Thymus (tissue), 11 donors: ENCODE data around the gene CD9. TPM values are rescaled to one million over a fixed set of nuclear protein-coding genes. Genes with fewer than 3 reads are reported as not detected.
"Not testable (repeated sequence)": the region's sequence is repeated elsewhere in the genome, so short reads cannot be mapped to it uniquely, and the experiment has no call there.

Experiments
- DNase-seq, 9 donors: peaks; one replicate each; pipeline ENCODE4 v3.0.0-alpha.2; 2013; ENCODE audit warnings: low spot score in 9 of 9, low read depth in 6 of 9, missing footprints in 1 of 9
- H3K27ac ChIP-seq, 2 donors: one replicate each; pipeline ENCODE4 v1.5.1; 2013; ENCODE audit warnings: control low read depth in 1 of 2, low read depth in 1 of 2, low read length in 1 of 2, mild to moderate bottlenecking in 1 of 2, moderate library complexity in 1 of 2
- H3K27me3 ChIP-seq, 2 donors: one replicate each; pipeline ENCODE4 v1.5.1; 2013; ENCODE audit warnings: low read length in 1 of 2; ENCODE audit not compliant: control insufficient read depth in 2 of 2, insufficient read depth in 1 of 2
- H3K36me3 ChIP-seq, 2 donors: one replicate each; pipeline ENCODE4 v1.5.1; 2013; ENCODE audit warnings: low read length in 1 of 2, mild to moderate bottlenecking in 1 of 2, moderate library complexity in 1 of 2; ENCODE audit not compliant: control insufficient read depth in 2 of 2, insufficient read depth in 2 of 2
- H3K4me1 ChIP-seq, 2 donors: one replicate each; pipeline ENCODE4 v1.5.1; 2013; ENCODE audit warnings: low read length in 2 of 2; ENCODE audit not compliant: control insufficient read depth in 2 of 2, insufficient read depth in 2 of 2
- H3K4me3 ChIP-seq, 2 donors: one replicate each; pipeline ENCODE4 v1.5.1; 2013; ENCODE audit warnings: low read length in 2 of 2, control low read depth in 1 of 2, mild to moderate bottlenecking in 1 of 2
- H3K9me3 ChIP-seq, 2 donors: one replicate each; pipeline ENCODE4 v1.5.1; 2013; ENCODE audit warnings: low read length in 1 of 2, mild to moderate bottlenecking in 1 of 2; ENCODE audit not compliant: control insufficient read depth in 2 of 2, insufficient read depth in 1 of 2
- WGBS: extraction: QIAGEN DNeasy Blood & Tissue Kit; methylation state at CpG from one replicate; pipeline ENCODE4 v1.1.7; 2013; 5-methylcytosine and 5-hydroxymethylcytosine counted together
- polyA plus RNA-seq: library from polyadenylated mRNA; stranded (reverse); fragments of 200-250 nt; gene quantifications from one replicate; pipeline ENCODE4 v1.2.3, GENCODE V29; 2013
- total RNA-seq: library from RNA; stranded (reverse); fragments of 120-200 nt; gene quantifications from one replicate; pipeline ENCODE4 v1.2.4, GENCODE V29; 2013
- donor health status: healthy.

CD9 gene
- total and polyA plus RNA-seq, 2 donors, result 50.0 to 198 TPM

DNA sequence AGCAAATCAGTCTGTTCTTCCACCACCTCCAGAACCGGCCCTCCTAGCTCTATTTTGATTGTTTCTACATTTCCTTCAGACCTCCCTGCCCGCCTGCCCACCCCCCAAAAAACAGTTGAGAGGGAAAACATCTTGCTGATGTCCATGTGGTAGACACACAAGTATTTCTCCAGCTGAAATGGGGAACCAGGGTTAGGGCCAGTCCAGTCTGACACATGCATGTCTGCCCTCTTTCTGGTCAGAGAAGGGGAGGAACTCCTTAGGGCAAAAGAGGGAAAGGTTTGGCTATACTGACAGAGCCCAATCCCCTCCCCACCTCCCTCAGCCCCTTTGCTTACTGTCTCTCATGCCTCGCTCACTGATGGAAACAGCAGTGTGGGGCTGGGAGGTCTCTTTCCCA is 3.4 kb downstream of the CD9 start:
- WGBS, result 100% methylated on average over 3 of the region's 3 CpGs

GRCh38 chr12:6204533-6205143 is 4.4 kb downstream of the CD9 start:
- WGBS, result 81% methylated on average over 5 of the region's 5 CpGs
- H3K9me3 ChIP-seq, result no peaks in the 10 kb centered on the region
- H3K4me3 ChIP-seq, result no peak overlapping the region
- H3K27me3 ChIP-seq, result peaks cover 8 to 30% of the 10 kb centered on the region in 2 donors
- H3K36me3 ChIP-seq, result no peaks in the 10 kb centered on the region
- DNase-seq, result no peak
- H3K27ac ChIP-seq, result peak overlapping the region in 1 of 2 donors; percentile 43
- H3K4me1 ChIP-seq, result peaks cover 21 to 46% of the 10 kb centered on the region in 2 donors

More for the DNA sequence above, 3.4 kb downstream of the CD9 start:
- no peak for DNase-seq
- H3K27me3 ChIP-seq, result peaks cover 14 to 39% of the 10 kb centered on the region in 2 donors
- no peak overlapping the region for H3K4me3 ChIP-seq
- no peaks in the 10 kb centered on the region for H3K36me3 ChIP-seq
- no peak overlapping the region for H3K27ac ChIP-seq
- H3K9me3 ChIP-seq, result no peaks in the 10 kb centered on the region
- H3K4me1 ChIP-seq, result peaks cover 21 to 51% of the 10 kb centered on the region in 2 donors

DNA sequence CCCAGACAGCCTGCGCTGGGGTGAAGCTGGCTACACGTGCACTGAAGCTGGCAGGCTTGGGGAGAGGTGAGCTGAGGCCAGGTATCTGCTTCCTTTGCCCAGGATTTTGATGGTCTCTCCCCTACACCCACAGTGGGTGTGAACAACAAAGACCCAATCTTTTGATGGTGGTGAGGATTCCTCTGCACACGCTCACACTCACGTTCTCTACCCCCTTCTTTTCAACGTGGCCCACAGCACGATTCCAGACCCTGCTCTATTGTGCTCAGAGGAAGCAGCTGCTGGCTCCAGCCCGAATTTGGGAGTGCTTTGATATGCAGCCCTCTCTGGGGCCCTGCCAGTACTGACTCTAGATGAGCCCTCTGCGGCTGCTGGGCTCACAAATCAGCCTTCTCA is 4.9 kb downstream of the CD9 start:
- no peak overlapping the region for H3K4me3 ChIP-seq
- H3K4me1 ChIP-seq, result peaks cover 22 to 47% of the 10 kb centered on the region in 2 donors
- DNase-seq, result no peak
- H3K9me3 ChIP-seq, result peaks cover 0 to 3% of the 10 kb centered on the region in 2 donors
- peaks cover 6 to 25% of the 10 kb centered on the region in 2 donors for H3K27me3 ChIP-seq
- peak overlapping the region in 1 of 2 donors; percentile 6 for H3K27ac ChIP-seq
- H3K36me3 ChIP-seq, result no peaks in the 10 kb centered on the region
- WGBS, result 41% methylated on average over 8 of the region's 8 CpGs

- 59% methylated on average over 2 of the region's 2 CpGs for WGBS
- H3K36me3 ChIP-seq, result no peaks in the 10 kb centered on the region
- no peak overlapping the region for H3K4me3 ChIP-seq
- DNase-seq, result no peak
- peaks cover 3 to 19% of the 10 kb centered on the region in 2 donors for H3K27me3 ChIP-seq
- peaks cover 0 to 7% of the 10 kb centered on the region in 2 donors for H3K9me3 ChIP-seq
- H3K27ac ChIP-seq, result no peak overlapping the region
- H3K4me1 ChIP-seq, result peaks cover 22 to 48% of the 10 kb centered on the region in 2 donors
Measured at GRCh38 chr12:6205761-6206160, 5.6 kb downstream of the CD9 start.

- Histone ChIP-seq H3K4me1 (peaks cover 21 to 47% of the 10 kb centered on the region in 2 donors), H3K36me3 (no peaks in the 10 kb centered on the region), H3K4me3 (no peak overlapping the region), H3K27ac (no peak overlapping the region), H3K9me3 (peaks cover 0 to 7% of the 10 kb centered on the region in 2 donors), H3K27me3 (peaks cover under 1 to 14% of the 10 kb centered on the region in 2 donors)
- DNase-seq, result no peak
- WGBS, result 98% methylated on average over 4 of the region's 4 CpGs
Measured at GRCh38 chr12:6206327-6206726, 6.1 kb downstream of the CD9 start.

DNA sequence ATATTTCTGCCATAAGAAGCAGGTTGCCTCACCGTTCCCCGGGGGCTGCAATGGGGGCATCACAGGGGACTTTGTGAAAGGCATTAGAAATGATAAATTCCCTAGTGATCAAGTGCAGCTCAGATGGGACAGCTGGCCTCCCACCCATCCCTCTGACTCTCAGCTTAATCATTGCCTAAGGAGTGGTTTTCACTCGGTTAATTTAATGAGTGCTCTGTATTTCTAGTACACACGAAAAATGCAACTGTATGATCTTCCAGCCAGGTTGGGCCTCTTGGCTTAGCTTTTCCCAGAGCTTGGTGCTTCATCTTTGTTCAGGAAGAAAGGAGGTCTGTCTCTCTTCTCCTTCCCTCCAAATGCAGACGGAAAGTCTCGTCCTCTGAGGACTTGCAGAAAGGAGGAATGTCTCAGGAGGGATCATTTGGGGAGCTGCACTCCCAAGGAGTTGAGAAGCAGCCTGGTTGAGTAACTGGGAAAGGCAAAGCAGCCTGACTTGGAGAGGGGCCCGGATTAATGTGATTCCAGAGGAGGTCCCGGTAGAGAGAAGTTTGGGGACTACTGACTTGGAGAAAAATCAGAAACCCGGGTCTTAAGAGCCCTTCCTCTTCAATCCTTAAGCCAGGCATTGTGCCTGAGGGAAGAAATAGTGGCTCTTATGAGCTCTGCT is 7.2 kb downstream of the CD9 start:
- no peak for DNase-seq
- H3K4me3 ChIP-seq, result no peak overlapping the region
- no peaks in the 10 kb centered on the region for H3K36me3 ChIP-seq
- H3K27me3 ChIP-seq, result peaks cover 0 to 5% of the 10 kb centered on the region in 2 donors
- no peak overlapping the region for H3K27ac ChIP-seq
- peaks cover 0 to 7% of the 10 kb centered on the region in 2 donors for H3K9me3 ChIP-seq
- H3K4me1 ChIP-seq, result peaks cover 24 to 51% of the 10 kb centered on the region in 2 donors
- 92% methylated on average over 9 of the region's 9 CpGs for WGBS

- peaks cover 25 to 58% of the 10 kb centered on the region in 2 donors for H3K4me1 ChIP-seq
- no peaks in the 10 kb centered on the region for H3K36me3 ChIP-seq
- no peak overlapping the region for H3K4me3 ChIP-seq
- no peak for DNase-seq
- WGBS, result 88% methylated on average over 6 of the region's 6 CpGs
- H3K27ac ChIP-seq, result no peak overlapping the region
- peaks cover 0 to 7% of the 10 kb centered on the region in 2 donors for H3K9me3 ChIP-seq
- H3K27me3 ChIP-seq, result peaks cover 0 to 2% of the 10 kb centered on the region in 2 donors
Measured at GRCh38 chr12:6208130-6208529, 7.9 kb downstream of the CD9 start.

DNA sequence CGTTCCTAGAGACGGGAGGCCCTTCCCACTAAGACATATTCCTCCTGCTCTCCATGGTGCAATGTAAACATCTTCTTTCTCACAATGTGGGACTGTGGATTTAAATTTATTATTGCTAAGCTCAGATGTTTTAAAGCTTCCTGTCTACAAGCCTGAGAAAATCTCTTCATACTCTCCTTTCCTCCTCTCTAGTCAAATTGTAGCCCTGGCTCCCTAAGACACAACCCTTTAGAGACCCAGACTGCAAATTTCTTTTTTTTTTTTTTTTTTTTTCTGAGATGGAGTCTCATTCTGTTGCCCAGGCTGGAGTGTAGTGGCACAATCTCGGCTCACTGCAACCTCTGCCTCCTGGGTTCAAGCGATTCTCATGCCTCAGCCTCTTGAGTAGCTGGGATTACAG is 9.2 kb downstream of the CD9 start:
- not testable (repeated sequence) for DNase-seq, H3K4me3 ChIP-seq, H3K36me3 ChIP-seq, H3K27me3 ChIP-seq, H3K27ac ChIP-seq, H3K9me3 ChIP-seq
- WGBS, result 98% methylated on average over 4 of the region's 4 CpGs
- peaks cover 31 to 62% of the 10 kb centered on the region in 2 donors for H3K4me1 ChIP-seq

GRCh38 chr12:6211421-6211869 is 11.2 kb downstream of the CD9 start:
- Histone ChIP-seq H3K36me3 (no peaks in the 10 kb centered on the region), H3K4me1 (peaks cover 18 to 56% of the 10 kb centered on the region in 2 donors), H3K27me3 (peaks cover 0 to 2% of the 10 kb centered on the region in 2 donors), H3K9me3 (peaks cover 0 to 10% of the 10 kb centered on the region in 2 donors), H3K27ac (peak overlapping the region in 1 of 2 donors; percentile 62), H3K4me3 (no peak overlapping the region)
- no peak for DNase-seq
- 95% methylated on average over 14 of the region's 14 CpGs for WGBS
